SJCRH30 (cell line): ENCODE data around the gene C3orf70. TPM values are rescaled to one million over a fixed set of nuclear protein-coding genes. Genes with fewer than 3 reads are reported as not detected.

ENCODE experiments used
- DNase-seq, 2 experiments: peaks; one replicate each; pipeline ENCODE4 v3.0.0-alpha.2; 2015 to 2020
- H3K27ac ChIP-seq: fragments of 250-450 bp; sonication (Bioruptor Pico); 2 replicates; pipeline ENCODE4 v1.5.1; 2020; ENCODE audit warnings: mild to moderate bottlenecking, moderate library complexity
- H3K27me3 ChIP-seq: fragments of 250-450 bp; sonication (Bioruptor Pico); 2 replicates; pipeline ENCODE4 v1.5.1; 2020; ENCODE audit warnings: mild to moderate bottlenecking, moderate library complexity
- H3K36me3 ChIP-seq: fragments of 250-450 bp; sonication (Bioruptor Pico); 2 replicates; pipeline ENCODE4 v1.5.1; 2020; ENCODE audit warnings: mild to moderate bottlenecking, moderate library complexity
- H3K4me1 ChIP-seq: fragments of 250-450 bp; sonication (Bioruptor Pico); 2 replicates; pipeline ENCODE4 v1.5.1; 2020; ENCODE audit warnings: mild to moderate bottlenecking, moderate library complexity
- H3K4me3 ChIP-seq: fragments of 250-450 bp; sonication (Bioruptor Pico); 2 replicates; pipeline ENCODE4 v1.5.1; 2020; ENCODE audit warnings: mild to moderate bottlenecking, moderate library complexity
- H3K9me3 ChIP-seq: fragments of 250-450 bp; sonication (Bioruptor Pico); replicated peaks from 2 replicates; pipeline ENCODE4 v1.5.1; 2020; ENCODE audit warnings: mild to moderate bottlenecking, moderate library complexity
- total RNA-seq: library from RNA; depleted of rRNA; stranded (reverse); fragments of >200 nt; shearing (Covaris generic); gene quantifications from 2 replicates; pipeline ENCODE4 v1.2.3, GENCODE V29; 2014

C3orf70 gene
- total RNA-seq, 1 experiment from 2014 or later, result 11.7 TPM

DNA sequence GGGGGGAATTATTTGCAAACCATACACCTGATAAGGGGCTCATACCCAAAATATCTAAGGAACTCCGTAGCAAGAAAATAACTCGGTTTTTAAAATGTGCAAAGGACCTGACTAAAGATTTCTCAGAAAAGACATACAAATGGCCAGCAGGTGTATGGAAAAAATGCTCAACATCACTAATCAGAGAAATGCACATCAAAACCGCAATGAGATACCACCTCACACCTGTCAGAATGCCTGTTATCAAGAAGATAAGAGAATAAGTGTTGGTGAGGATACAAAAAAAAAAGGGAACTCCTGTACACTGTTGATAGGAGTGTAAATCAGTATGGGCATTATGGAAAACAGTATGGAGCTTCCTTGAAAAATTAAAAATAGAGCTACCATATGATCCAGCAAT lies 89.4 kb downstream of the C3orf70 start:
- Histone ChIP-seq H3K27me3 (no peaks in the 10 kb centered on the region), H3K4me3 (no peak overlapping the region), H3K4me1 (no peaks in the 10 kb centered on the region), H3K9me3 (no peaks in the 10 kb centered on the region), H3K27ac (no peak overlapping the region), H3K36me3 (no peaks in the 10 kb centered on the region)
- no peak for DNase-seq

- no peaks in the 10 kb centered on the region for H3K4me1 ChIP-seq
- no peaks in the 10 kb centered on the region for H3K27me3 ChIP-seq
- no peak overlapping the region for H3K27ac ChIP-seq
- no peak overlapping the region for H3K4me3 ChIP-seq
- H3K9me3 ChIP-seq, result no peaks in the 10 kb centered on the region
- no peak for DNase-seq
- no peaks in the 10 kb centered on the region for H3K36me3 ChIP-seq
These were observed 90.7 kb downstream of the C3orf70 start for GRCh38 chr3:185062191-185062590.

DNA sequence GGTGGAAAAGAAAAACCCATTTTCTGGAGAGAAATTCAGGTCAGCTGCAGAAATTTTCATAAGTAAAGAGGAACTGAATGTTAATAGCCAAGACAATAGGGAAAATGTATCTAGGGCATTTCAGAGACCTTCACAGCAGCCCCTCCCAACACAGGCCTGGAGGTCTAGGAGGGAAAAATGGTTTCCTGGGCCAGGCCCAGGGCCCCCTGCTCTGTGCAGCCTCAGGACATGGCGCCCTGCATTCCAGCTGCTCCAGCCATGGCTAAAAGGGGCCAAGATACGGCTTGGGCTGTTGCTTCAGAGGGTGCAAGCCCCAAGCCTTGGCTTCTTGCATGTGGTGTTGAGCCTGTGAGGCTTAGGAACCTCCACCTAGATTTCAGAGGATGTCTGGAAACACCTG lies 92.2 kb downstream of the C3orf70 start:
- H3K36me3 ChIP-seq, result no peaks in the 10 kb centered on the region
- H3K27me3 ChIP-seq, result no peaks in the 10 kb centered on the region
- no peaks in the 10 kb centered on the region for H3K4me1 ChIP-seq
- DNase-seq, result no peak
- H3K27ac ChIP-seq, result no peak overlapping the region
- H3K9me3 ChIP-seq, result no peaks in the 10 kb centered on the region
- no peak overlapping the region for H3K4me3 ChIP-seq

GRCh38 chr3:185059766-185060165 lies 93.1 kb downstream of the C3orf70 start:
- no peaks in the 10 kb centered on the region for H3K27me3 ChIP-seq
- H3K4me1 ChIP-seq, result no peaks in the 10 kb centered on the region
- peaks cover 3% of the 10 kb centered on the region; the same call in 1 of the 2 replicates for H3K36me3 ChIP-seq
- no peak overlapping the region for H3K4me3 ChIP-seq
- no peak overlapping the region for H3K27ac ChIP-seq
- H3K9me3 ChIP-seq, result no peaks in the 10 kb centered on the region
- no peak for DNase-seq

- Histone ChIP-seq H3K4me3 (no peak overlapping the region), H3K4me1 (no peaks in the 10 kb centered on the region), H3K36me3 (peaks cover 9% of the 10 kb centered on the region; the same call in 1 of the 2 replicates), H3K27me3 (no peaks in the 10 kb centered on the region), H3K27ac (no peak overlapping the region), H3K9me3 (no peaks in the 10 kb centered on the region)
- no peak for DNase-seq
These were observed 94.1 kb downstream of the C3orf70 start for GRCh38 chr3:185058796-185059195.

DNA sequence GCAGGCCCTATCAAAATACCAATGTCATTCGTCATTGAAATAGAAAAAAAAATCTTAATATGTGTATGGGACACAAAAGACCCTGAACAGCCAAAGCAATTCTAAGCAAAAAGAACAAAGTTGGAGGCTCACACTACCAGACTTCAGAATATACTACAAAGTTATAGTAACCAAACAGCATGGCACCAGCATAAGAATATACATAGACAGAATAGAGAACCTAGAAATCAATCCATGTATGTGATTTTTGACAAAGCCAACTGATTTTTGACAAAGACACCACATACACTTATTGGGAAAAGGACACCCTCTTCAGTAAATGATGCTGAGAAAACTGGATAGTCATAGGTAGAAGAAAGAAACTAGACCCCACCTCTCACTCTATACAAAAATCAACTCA lies 95.0 kb downstream of the C3orf70 start:
- peaks cover 9% of the 10 kb centered on the region; the same call in 1 of the 2 replicates for H3K36me3 ChIP-seq
- DNase-seq, result no peak
- H3K4me3 ChIP-seq, result no peak overlapping the region
- H3K9me3 ChIP-seq, result no peaks in the 10 kb centered on the region
- no peaks in the 10 kb centered on the region for H3K4me1 ChIP-seq
- no peak overlapping the region for H3K27ac ChIP-seq
- no peaks in the 10 kb centered on the region for H3K27me3 ChIP-seq

- Histone ChIP-seq H3K36me3 (peaks cover 9% of the 10 kb centered on the region; the same call in 1 of the 2 replicates), H3K27me3 (no peaks in the 10 kb centered on the region), H3K27ac (no peak overlapping the region), H3K9me3 (no peaks in the 10 kb centered on the region), H3K4me3 (no peak overlapping the region), H3K4me1 (no peaks in the 10 kb centered on the region)
- DNase-seq, result no peak
These were observed 96.0 kb downstream of the C3orf70 start for GRCh38 chr3:185056908-185057307.

- no peaks in the 10 kb centered on the region for H3K27me3 ChIP-seq
- H3K9me3 ChIP-seq, result no peaks in the 10 kb centered on the region
- H3K36me3 ChIP-seq, result peaks cover 15% of the 10 kb centered on the region; the same call in 1 of the 2 replicates
- DNase-seq, result no peak
- H3K4me1 ChIP-seq, result no peaks in the 10 kb centered on the region
- H3K27ac ChIP-seq, result no peak overlapping the region
- no peak overlapping the region for H3K4me3 ChIP-seq
These were observed 100.2 kb downstream of the C3orf70 start for GRCh38 chr3:185052631-185053030.

DNA sequence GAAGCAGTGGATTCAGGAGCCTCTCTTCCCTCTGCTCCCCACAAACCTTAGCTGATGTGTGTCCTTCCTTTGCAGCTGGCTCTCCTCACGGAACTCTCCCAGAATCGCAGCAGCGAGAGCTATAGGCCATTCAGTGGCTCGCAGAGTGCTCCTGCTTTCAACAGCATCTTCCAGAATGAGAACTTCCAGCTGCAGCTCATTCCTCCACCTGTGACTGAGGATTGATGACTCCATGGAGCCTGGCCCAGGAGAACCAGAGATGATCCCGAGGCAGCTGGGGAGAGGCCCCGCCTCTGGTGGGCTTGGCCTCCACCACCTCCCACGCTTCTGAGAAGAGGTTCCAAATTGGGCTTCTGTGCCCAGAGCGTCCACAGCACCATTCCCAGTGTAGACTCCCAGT lies 101.1 kb downstream of the C3orf70 start:
- no peak overlapping the region for H3K27ac ChIP-seq
- DNase-seq, result no peak
- no peak overlapping the region for H3K4me3 ChIP-seq
- H3K27me3 ChIP-seq, result no peaks in the 10 kb centered on the region
- H3K4me1 ChIP-seq, result no peaks in the 10 kb centered on the region
- H3K9me3 ChIP-seq, result no peaks in the 10 kb centered on the region
- H3K36me3 ChIP-seq, result peaks cover 15% of the 10 kb centered on the region; the same call in 1 of the 2 replicates

- Histone ChIP-seq H3K36me3 (peaks cover 12% of the 10 kb centered on the region; the same call in 1 of the 2 replicates), H3K9me3 (no peaks in the 10 kb centered on the region), H3K4me1 (no peaks in the 10 kb centered on the region), H3K27ac (no peak overlapping the region), H3K27me3 (no peaks in the 10 kb centered on the region), H3K4me3 (no peak overlapping the region)
- DNase-seq, result peak in 1 of 2 experiments; percentile 8
These were observed 103.2 kb downstream of the C3orf70 start for GRCh38 chr3:185049710-185050109.

- no peak for DNase-seq
- Histone ChIP-seq H3K4me3 (no peak overlapping the region), H3K36me3 (peaks cover 6% of the 10 kb centered on the region; the same call in 1 of the 2 replicates), H3K27ac (no peak overlapping the region), H3K9me3 (no peaks in the 10 kb centered on the region), H3K4me1 (no peaks in the 10 kb centered on the region), H3K27me3 (no peaks in the 10 kb centered on the region)
These were observed 106.3 kb downstream of the C3orf70 start for GRCh38 chr3:185046603-185047002.

- Histone ChIP-seq H3K4me1 (no peaks in the 10 kb centered on the region), H3K4me3 (no peak overlapping the region), H3K27me3 (no peaks in the 10 kb centered on the region), H3K36me3 (peaks cover 6% of the 10 kb centered on the region; the same call in 1 of the 2 replicates), H3K27ac (no peak overlapping the region), H3K9me3 (no peaks in the 10 kb centered on the region)
- DNase-seq, result no peak
These were observed 106.7 kb downstream of the C3orf70 start for GRCh38 chr3:185046164-185046515.

GRCh38 chr3:185042312-185043050 lies 110.4 kb downstream of the C3orf70 start:
- Histone ChIP-seq H3K36me3 (no peaks in the 10 kb centered on the region), H3K9me3 (no peaks in the 10 kb centered on the region), H3K27me3 (no peaks in the 10 kb centered on the region)

DNA sequence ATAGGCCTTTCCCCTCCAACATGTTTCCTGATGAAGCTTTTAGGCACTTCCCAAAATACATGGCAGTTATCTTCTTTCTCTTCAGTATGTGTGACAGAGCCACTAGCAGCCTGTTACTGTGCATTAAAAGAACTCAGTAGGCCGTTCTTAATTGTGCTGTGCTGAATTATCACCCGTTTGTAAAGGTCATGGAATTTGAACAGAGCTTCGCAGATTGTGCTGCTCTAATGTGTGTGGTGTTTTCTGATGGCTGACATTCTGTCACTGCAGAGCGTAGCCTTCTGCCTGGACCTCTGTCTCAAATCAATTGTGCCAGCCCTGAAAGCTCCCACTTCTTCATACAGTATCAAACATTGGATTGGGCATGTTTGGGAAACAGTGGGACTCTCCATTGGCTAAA lies 111.3 kb downstream of the C3orf70 start:
- H3K9me3 ChIP-seq, result no peaks in the 10 kb centered on the region; the same call in 1 of the 2 replicates
- H3K4me1 ChIP-seq, result no peaks in the 10 kb centered on the region
- no peak for DNase-seq
- no peak overlapping the region for H3K27ac ChIP-seq
- no peaks in the 10 kb centered on the region for H3K36me3 ChIP-seq
- no peaks in the 10 kb centered on the region for H3K27me3 ChIP-seq
- no peak overlapping the region for H3K4me3 ChIP-seq

More at GRCh38 chr3:185042312-185043050, 110.4 kb downstream of the C3orf70 start:
- DNase-seq, result no peak
- no peak overlapping the region for H3K4me3 ChIP-seq
- no peak overlapping the region for H3K27ac ChIP-seq
- H3K4me1 ChIP-seq, result no peaks in the 10 kb centered on the region

GRCh38 chr3:185040425-185040824 lies 112.4 kb downstream of the C3orf70 start:
- no peak for DNase-seq
- no peaks in the 10 kb centered on the region for H3K4me1 ChIP-seq
- no peaks in the 10 kb centered on the region; the same call in 1 of the 2 replicates for H3K9me3 ChIP-seq
- H3K36me3 ChIP-seq, result no peaks in the 10 kb centered on the region
- no peak overlapping the region for H3K27ac ChIP-seq
- no peaks in the 10 kb centered on the region for H3K27me3 ChIP-seq
- no peak overlapping the region for H3K4me3 ChIP-seq

- H3K27me3 ChIP-seq, result no peaks in the 10 kb centered on the region
- H3K4me1 ChIP-seq, result no peaks in the 10 kb centered on the region
- H3K27ac ChIP-seq, result no peak overlapping the region
- H3K36me3 ChIP-seq, result no peaks in the 10 kb centered on the region
- H3K9me3 ChIP-seq, result no peaks in the 10 kb centered on the region; the same call in 1 of the 2 replicates
- DNase-seq, result no peak
- no peak overlapping the region for H3K4me3 ChIP-seq
These were observed 115.1 kb downstream of the C3orf70 start for GRCh38 chr3:185037801-185038200.
